B cell (primary cell): ENCODE results near the gene OLFML1. TPM values are rescaled to one million over a fixed set of nuclear protein-coding genes. Genes with fewer than 3 reads are reported as not detected.

ENCODE experiments used
- ATAC-seq: fragments of 200-7000 bp; cut with Tn5 transposase; one replicate; pipeline ENCODE4 v1.10.0; 2021; ENCODE audit warnings: low read depth, mild to moderate bottlenecking, moderate number of reproducible peaks, moderate library complexity
- CTCF ChIA-PET: fragments of 350-600 bp; sonication (Branson Sonifier 250); formaldehyde crosslinking; loops from one replicate; lab custom pipeline; 2021; ENCODE audit warnings: antibody characterized with exemption, inconsistent platforms; lab: Charles Lee
- POLR2A ChIA-PET: fragments of 350-600 bp; sonication (Branson Sonifier 250); formaldehyde crosslinking; loops from one replicate; lab custom pipeline; 2021; ENCODE audit warnings: antibody characterized with exemption; lab: Charles Lee
- DNase-seq: peaks from one replicate; pipeline ENCODE4 v3.0.0; 2013
- H2AFZ ChIP-seq: 2 replicates; pipeline ENCODE4 v1.6.1; 2012; ENCODE audit warnings: mild to moderate bottlenecking, low read depth, low read length; ENCODE audit not compliant: insufficient read depth, poor library complexity, severe bottlenecking
- H3K27ac ChIP-seq, 2 donors: 1 replicate in 1 of 2; 2 replicates in 1 of 2; pipeline ENCODE4 v1.5.1; 2012 to 2013; ENCODE audit warnings: low read length in 2 of 2, mild to moderate bottlenecking in 2 of 2, moderate library complexity in 1 of 2
- H3K27me3 ChIP-seq, 4 experiments: fragments of 200-600 bp in 1 of 4; sonication (generic) in 1 of 4; replicated peaks in 1 of 4; 1 replicate in 2 of 4; 2 replicates in 2 of 4; pipeline versions ENCODE4 v1.6.1 to v1.7.0; 2013 to 2016; ENCODE audit warnings: low read length in 3 of 4, mild to moderate bottlenecking in 2 of 4, mixed read lengths in 1 of 4, moderate library complexity in 1 of 4; ENCODE audit not compliant: insufficient read depth in 4 of 4, control insufficient read depth in 3 of 4; ENCODE audit errors: control extremely low read depth in 1 of 4
- H3K36me3 ChIP-seq, 2 experiments: replicated peaks in 1 of 2; 1 replicate in 1 of 2; 2 replicates in 1 of 2; pipeline versions ENCODE4 v1.6.1 to v1.7.1; 2013; ENCODE audit warnings: low read length in 1 of 2; ENCODE audit not compliant: insufficient read depth in 2 of 2, control insufficient read depth in 1 of 2; ENCODE audit errors: control extremely low read depth in 1 of 2, extremely low read depth in 1 of 2
- H3K4me1 ChIP-seq, 2 donors: fragments of 200-600 bp in 1 of 2; sonication (generic) in 1 of 2; 1 replicate in 1 of 2; 2 replicates in 1 of 2; pipeline versions ENCODE4 v1.5.1 to v1.6.1; 2013 to 2017; ENCODE audit warnings: low read length in 2 of 2; ENCODE audit not compliant: control insufficient read depth in 2 of 2, insufficient read depth in 2 of 2
- H3K4me2 ChIP-seq: replicated peaks from 2 replicates; pipeline ENCODE3; 2012; ENCODE audit warnings: mild to moderate bottlenecking, low read depth, low read length; ENCODE audit not compliant: poor library complexity, severe bottlenecking
- H3K4me3 ChIP-seq, 5 experiments: fragments of 200-600 bp in 1 of 5; sonication (generic) in 1 of 5; 1 replicate in 3 of 5; 2 replicates in 2 of 5; pipeline versions ENCODE4 v1.5.1 to v1.7.0; 2011 to 2016; ENCODE audit warnings: low read length in 4 of 5, mild to moderate bottlenecking in 4 of 5, low read depth in 2 of 5, control low read depth in 1 of 5, moderate library complexity in 1 of 5; ENCODE audit not compliant: insufficient read depth in 1 of 5; ENCODE audit errors: control extremely low read depth in 1 of 5, extremely low read depth in 1 of 5
- H3K79me2 ChIP-seq: fragments of 200-600 bp; sonication (generic); one replicate; pipeline ENCODE4 v1.6.0; 2016; ENCODE audit warnings: low read length; ENCODE audit not compliant: control insufficient read depth, insufficient read depth
- H3K9ac ChIP-seq: fragments of 200-600 bp; sonication (generic); 2 replicates; pipeline ENCODE4 v1.6.1; 2017; ENCODE audit warnings: mild to moderate bottlenecking, low read length, moderate library complexity
- H3K9me3 ChIP-seq, 3 donors: one replicate each; pipeline versions ENCODE4 v1.6.1 to v1.7.1; 2013; ENCODE audit warnings: low read length in 2 of 3; ENCODE audit not compliant: control insufficient read depth in 2 of 3, insufficient read depth in 1 of 3; ENCODE audit errors: control extremely low read depth in 1 of 3
- H4K20me1 ChIP-seq: 2 replicates; pipeline ENCODE4 v1.6.0; 2012; ENCODE audit warnings: mild to moderate bottlenecking, low read length; ENCODE audit not compliant: insufficient read depth, control insufficient read depth, poor library complexity, severe bottlenecking
- H3K27ac Mint-ChIP-seq: one replicate; pipeline ENCODE4 v1.8.0; 2021; ENCODE audit warnings: mixed read lengths
- H3K27me3 Mint-ChIP-seq: one replicate; pipeline ENCODE4 v1.8.0; 2021; ENCODE audit warnings: mixed read lengths
- H3K4me1 Mint-ChIP-seq: one replicate; pipeline ENCODE4 v1.8.0; 2021; ENCODE audit warnings: mixed read lengths
- H3K4me3 Mint-ChIP-seq: one replicate; pipeline ENCODE4 v1.8.0; 2021; ENCODE audit warnings: mixed read lengths
- H3K9me3 Mint-ChIP-seq: one replicate; pipeline ENCODE4 v1.8.0; 2022; ENCODE audit warnings: mixed read lengths; ENCODE audit not compliant: insufficient read depth
- CTCF ChIP-seq: fragments of 200-600 bp; IDR thresholded peaks from one replicate; pipeline ENCODE4 v1.8.0; 2022; ENCODE audit warnings: antibody characterized with exemption, mild to moderate bottlenecking
- EZH2 ChIP-seq: IDR thresholded peaks from 2 replicates; pipeline ENCODE4 v1.6.1; 2012; ENCODE audit warnings: borderline replicate concordance, low read depth, mild to moderate bottlenecking, moderate library complexity, low read length; ENCODE audit not compliant: insufficient read depth, poor library complexity, severe bottlenecking
- WGBS: methylation state at CpG from one replicate; pipeline ENCODE4 v1.1.5; 2013; ENCODE audit warnings: missing lambda C conversion rate; ENCODE audit not compliant: insufficient coverage; 5-methylcytosine and 5-hydroxymethylcytosine counted together
- intact Hi-C: fragments of 100-400 bp; cut with micrococcal nuclease; formaldehyde crosslinking; loops from one replicate; pipeline ENCODE4 v1.10.0; 2022
- polyA plus RNA-seq: library from polyadenylated mRNA; depleted of rRNA; stranded (reverse); fragments of >200 nt; gene quantifications from 2 replicates; pipeline ENCODE4 v1.2.3, GENCODE V29; 2012
- total RNA-seq, 2 donors: library from RNA; stranded (reverse); fragments of 120-200 nt in 1 of 2; gene quantifications; 1 replicate in 1 of 2; 2 replicates in 1 of 2; pipeline versions ENCODE4 v1.2.3 to v1.2.4, GENCODE V29; 2013 to 2022

The OLFML1 gene
- total and polyA plus RNA-seq, 2 donors (not counting 1 experiment from before 2014, with no cell fraction given), result not detected

GRCh38 chr11:7536100-7536499 is 50.8 kb downstream of the OLFML1 start:
- intact Hi-C loops, result no loop called here
- no peak overlapping the region for H2AFZ ChIP-seq
- ChIA-PET POLR2A (no interaction called here), CTCF (no interaction called here)
- Mint-ChIP-seq H3K27me3 (no peaks in the 10 kb centered on the region), H3K27ac (no peak overlapping the region), H3K4me3 (no peak overlapping the region), H3K4me1 (peaks cover 76% of the 10 kb centered on the region), H3K9me3 (no peaks in the 10 kb centered on the region)
- H3K27me3 ChIP-seq, result no peaks in the 10 kb centered on the region
- H3K9ac ChIP-seq, result no peak overlapping the region
- peaks cover 43% of the 10 kb centered on the region for H4K20me1 ChIP-seq
- peaks cover 0 to 7% (median 0%) of the 10 kb centered on the region in 3 donors for H3K9me3 ChIP-seq
- H3K4me1 ChIP-seq, result peaks cover 23 to 38% of the 10 kb centered on the region in 2 donors
- peaks cover 0 to 6% of the 10 kb centered on the region in 2 experiments for H3K36me3 ChIP-seq
- H3K27ac ChIP-seq, result no peak overlapping the region
- H3K79me2 ChIP-seq, result peaks cover 99% of the 10 kb centered on the region
- H3K4me3 ChIP-seq, result no peak overlapping the region
- WGBS, result 60% methylated on average over 7 of the region's 8 CpGs
- TF ChIP-seq CTCF (no peak), EZH2 (no peak)
- no peak overlapping the region for H3K4me2 ChIP-seq
- no peak for ATAC-seq
- DNase-seq, result no peak

- Histone ChIP-seq H3K9me3 (peaks cover 0 to 7% (median 0%) of the 10 kb centered on the region in 3 donors), H3K4me2 (no peak overlapping the region), H3K27me3 (no peaks in the 10 kb centered on the region), H3K4me3 (no peak overlapping the region), H3K4me1 (peaks cover 23 to 34% of the 10 kb centered on the region in 2 donors), H3K9ac (no peak overlapping the region), H3K79me2 (peaks cover 96% of the 10 kb centered on the region), H2AFZ (no peak overlapping the region), H3K27ac (no peak overlapping the region), H3K36me3 (peaks cover 0 to 6% of the 10 kb centered on the region in 2 experiments), H4K20me1 (peaks cover 51% of the 10 kb centered on the region)
- TF ChIP-seq EZH2 (no peak), CTCF (no peak)
- ATAC-seq (no peak), DNase-seq (no peak)
- H3K27me3 Mint-ChIP-seq, result no peaks in the 10 kb centered on the region
- H3K27ac Mint-ChIP-seq, result no peak overlapping the region
- peaks cover 76% of the 10 kb centered on the region for H3K4me1 Mint-ChIP-seq
- POLR2A ChIA-PET, result no interaction called here
- 95% methylated on average over 3 of the region's 6 CpGs for WGBS
- no peaks in the 10 kb centered on the region for H3K9me3 Mint-ChIP-seq
- H3K4me3 Mint-ChIP-seq, result no peak overlapping the region
- intact Hi-C loops, result no loop called here
- CTCF ChIA-PET, result interaction anchor here (1.5 kb wide), 1 partner anchor 128 kb away, joined by 5 read pairs; no protein-coding TSS in a partner anchor
Observed at GRCh38 chr11:7537265-7537664, 52.0 kb downstream of the OLFML1 start.
